ENCODE results near the gene BCAS3. TPM values are rescaled to one million over a fixed set of nuclear protein-coding genes. Genes with fewer than 3 reads are reported as not detected.

BCAS3 gene
- total RNA-seq, 2 donors from 2014 or later, result 44.1 to 71.5 TPM

DNA sequence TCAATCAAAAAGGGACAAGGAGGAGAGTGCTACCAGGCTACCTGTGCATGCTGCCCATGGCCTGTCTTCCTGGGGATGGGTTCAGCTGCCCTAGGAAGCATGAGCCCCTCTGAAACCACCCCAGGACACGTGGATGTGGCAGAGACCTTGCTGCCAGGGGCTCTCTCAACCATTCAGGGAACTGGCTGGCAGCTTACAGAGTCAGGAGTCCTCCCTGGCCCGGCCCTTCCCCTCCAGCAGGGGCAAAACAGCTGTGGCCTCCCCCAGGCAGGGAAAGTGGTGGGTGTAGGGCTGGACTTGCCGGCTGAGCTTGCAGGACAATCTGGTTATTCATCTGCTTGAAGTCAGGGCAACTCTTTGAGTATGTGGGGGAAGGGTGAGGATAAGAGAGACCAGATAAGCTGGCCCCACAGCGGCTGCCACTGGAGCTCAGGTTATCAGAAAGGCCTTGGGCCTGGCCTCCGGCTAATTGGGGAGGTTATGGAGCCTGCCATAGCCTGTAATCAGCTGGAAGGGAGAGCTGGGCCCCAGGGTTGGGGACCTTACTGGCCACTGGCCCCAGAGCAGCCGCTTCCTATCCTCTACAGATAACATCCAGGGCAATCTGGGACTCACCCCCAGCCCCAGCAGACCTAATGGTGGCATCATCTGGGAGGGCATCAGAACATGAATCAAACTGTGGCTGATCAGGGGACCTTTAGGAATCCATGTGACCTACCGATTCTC, 716.4 kb downstream of the BCAS3 start:
- H3K4me3 ChIP-seq, result no peak overlapping the region
- H3K36me3 ChIP-seq (replicated peaks in 1 of 2; ENCODE audit: insufficient read depth in 1 of 2, low read depth in 2 of 2), result no peaks in the 10 kb centered on the region
- DNase-seq, result no peak
- peaks cover 0 to 29% of the 10 kb centered on the region in 2 donors for H3K27me3 ChIP-seq
- H3K9me3 ChIP-seq, result no peaks in the 10 kb centered on the region
- no peak for ATAC-seq
- no peak overlapping the region for H3K27ac ChIP-seq
- 64 to 89% methylated on average over 4 to 7 of the region's 7 CpGs for WGBS, 2 donors
- peaks cover 37% of the 10 kb centered on the region for H3K4me1 ChIP-seq
- TF ChIP-seq POLR2A (IDR thresholded peaks at IDR 0.05), result no peak
- TF ChIP-seq, protein P1, sequence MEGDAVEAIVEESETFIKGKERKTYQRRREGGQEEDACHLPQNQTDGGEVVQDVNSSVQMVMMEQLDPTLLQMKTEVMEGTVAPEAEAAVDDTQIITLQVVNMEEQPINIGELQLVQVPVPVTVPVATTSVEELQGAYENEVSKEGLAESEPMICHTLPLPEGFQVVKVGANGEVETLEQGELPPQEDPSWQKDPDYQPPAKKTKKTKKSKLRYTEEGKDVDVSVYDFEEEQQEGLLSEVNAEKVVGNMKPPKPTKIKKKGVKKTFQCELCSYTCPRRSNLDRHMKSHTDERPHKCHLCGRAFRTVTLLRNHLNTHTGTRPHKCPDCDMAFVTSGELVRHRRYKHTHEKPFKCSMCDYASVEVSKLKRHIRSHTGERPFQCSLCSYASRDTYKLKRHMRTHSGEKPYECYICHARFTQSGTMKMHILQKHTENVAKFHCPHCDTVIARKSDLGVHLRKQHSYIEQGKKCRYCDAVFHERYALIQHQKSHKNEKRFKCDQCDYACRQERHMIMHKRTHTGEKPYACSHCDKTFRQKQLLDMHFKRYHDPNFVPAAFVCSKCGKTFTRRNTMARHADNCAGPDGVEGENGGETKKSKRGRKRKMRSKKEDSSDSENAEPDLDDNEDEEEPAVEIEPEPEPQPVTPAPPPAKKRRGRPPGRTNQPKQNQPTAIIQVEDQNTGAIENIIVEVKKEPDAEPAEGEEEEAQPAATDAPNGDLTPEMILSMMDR (IDR thresholded peaks at IDR 0.05), result no peak
- intact Hi-C loops (cut with DNase I), result loop anchor here (10.0 kb wide), 1 partner anchor 669 kb away; no protein-coding TSS in a partner anchor

DNA sequence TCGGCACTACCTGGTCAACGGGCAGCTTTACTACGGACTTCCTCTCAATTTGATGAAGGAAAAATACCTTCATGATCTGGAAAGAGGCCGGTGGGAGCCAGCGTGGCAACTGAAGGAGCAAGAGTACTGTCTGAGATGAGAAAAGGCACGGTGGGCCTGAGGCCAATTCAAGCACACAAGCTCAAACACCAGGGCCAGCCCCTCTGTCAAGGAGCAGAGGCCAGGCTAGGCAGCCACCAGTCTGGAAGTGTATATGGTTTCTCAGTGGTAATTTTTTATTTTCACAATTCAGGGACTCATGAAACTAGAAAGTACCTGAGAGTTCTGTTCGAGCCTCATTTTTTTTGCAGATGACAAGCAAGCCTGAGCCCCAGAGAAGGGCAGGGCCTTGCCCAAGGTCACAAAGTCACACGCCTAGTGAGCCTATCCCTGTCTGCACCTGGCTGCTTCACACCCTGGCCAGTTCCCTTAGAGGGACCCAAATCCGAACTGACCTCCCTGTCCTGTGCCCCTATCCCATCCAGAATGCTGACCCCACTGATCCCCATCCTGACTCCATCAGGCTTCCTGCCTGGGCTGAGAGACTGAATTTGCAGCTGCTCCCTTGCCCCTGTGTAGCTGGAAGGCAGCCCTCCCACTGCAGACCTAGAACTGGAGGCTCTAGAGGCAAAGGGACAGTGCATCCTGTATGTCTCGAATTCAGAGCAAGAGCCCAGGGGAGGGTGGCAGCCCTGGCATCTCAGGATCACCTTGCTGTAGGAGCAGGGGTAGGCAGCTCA, 717.2 kb downstream of the BCAS3 start:
- no peaks in the 10 kb centered on the region for H3K9me3 ChIP-seq
- H3K4me3 ChIP-seq, result no peak overlapping the region
- WGBS, 2 donors, result 76 to 78% methylated on average over 10 of the region's 10 CpGs
- H3K27me3 ChIP-seq, result peaks cover 0 to 36% of the 10 kb centered on the region in 2 donors
- no peak overlapping the region for H3K27ac ChIP-seq
- peaks cover 40% of the 10 kb centered on the region for H3K4me1 ChIP-seq
- ATAC-seq (no peak), DNase-seq (no peak)
- H3K36me3 ChIP-seq (replicated peaks in 1 of 2; ENCODE audit: insufficient read depth in 1 of 2, low read depth in 2 of 2), result no peaks in the 10 kb centered on the region
- intact Hi-C loops (cut with DNase I), result loop anchor here (10.0 kb wide), 1 partner anchor 670 kb away; no protein-coding TSS in a partner anchor
- TF ChIP-seq, protein P1 (IDR thresholded peaks at IDR 0.05), result no peak
- no peak for TF ChIP-seq POLR2A (IDR thresholded peaks at IDR 0.05)

DNA sequence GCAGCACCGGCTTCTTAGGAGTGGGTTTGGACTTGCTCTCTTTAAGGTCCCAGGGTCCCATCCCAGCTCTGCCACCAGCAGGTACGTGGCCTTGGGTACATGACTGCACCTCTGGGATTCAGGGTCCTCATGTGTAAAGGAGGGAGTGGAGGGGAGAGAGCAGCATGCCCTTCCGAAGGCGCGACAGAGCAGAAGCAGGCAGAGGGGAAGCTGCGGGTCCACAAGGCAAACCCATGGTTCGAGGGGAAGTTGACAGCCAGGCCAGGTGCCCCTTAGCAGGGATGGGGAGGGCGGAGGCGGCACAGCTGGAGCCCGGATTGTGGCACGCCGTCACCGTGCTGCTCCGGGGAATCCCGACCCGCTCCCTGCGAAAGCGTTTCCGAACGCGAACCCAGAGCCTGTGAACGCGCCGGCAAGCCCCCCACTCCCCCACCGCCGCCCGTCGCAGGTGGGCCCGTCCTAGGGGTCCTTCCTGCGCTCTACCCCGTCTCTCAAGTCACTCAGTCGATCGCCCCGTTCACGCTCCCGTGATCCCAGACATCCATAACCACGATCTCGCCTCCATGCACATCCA, 717.8 kb downstream of the BCAS3 start:
- H3K4me3 ChIP-seq, result no peak overlapping the region
- no peak for DNase-seq
- no peaks in the 10 kb centered on the region for H3K36me3 ChIP-seq (replicated peaks in 1 of 2; ENCODE audit: insufficient read depth in 1 of 2, low read depth in 2 of 2)
- H3K9me3 ChIP-seq, result no peaks in the 10 kb centered on the region
- peaks cover 40% of the 10 kb centered on the region for H3K4me1 ChIP-seq
- peaks cover 0 to 36% of the 10 kb centered on the region in 2 donors for H3K27me3 ChIP-seq
- no peak for TF ChIP-seq POLR2A (IDR thresholded peaks at IDR 0.05)
- TF ChIP-seq, protein P1 (IDR thresholded peaks at IDR 0.05), result no peak
- no peak overlapping the region for H3K27ac ChIP-seq
- intact Hi-C loops (cut with DNase I), result loop anchor here (10.0 kb wide), 1 partner anchor 671 kb away; no protein-coding TSS in a partner anchor
- WGBS, 2 donors, result 31 to 50% methylated on average over 17 to 35 of the region's 38 CpGs
- ATAC-seq, result no peak

DNA sequence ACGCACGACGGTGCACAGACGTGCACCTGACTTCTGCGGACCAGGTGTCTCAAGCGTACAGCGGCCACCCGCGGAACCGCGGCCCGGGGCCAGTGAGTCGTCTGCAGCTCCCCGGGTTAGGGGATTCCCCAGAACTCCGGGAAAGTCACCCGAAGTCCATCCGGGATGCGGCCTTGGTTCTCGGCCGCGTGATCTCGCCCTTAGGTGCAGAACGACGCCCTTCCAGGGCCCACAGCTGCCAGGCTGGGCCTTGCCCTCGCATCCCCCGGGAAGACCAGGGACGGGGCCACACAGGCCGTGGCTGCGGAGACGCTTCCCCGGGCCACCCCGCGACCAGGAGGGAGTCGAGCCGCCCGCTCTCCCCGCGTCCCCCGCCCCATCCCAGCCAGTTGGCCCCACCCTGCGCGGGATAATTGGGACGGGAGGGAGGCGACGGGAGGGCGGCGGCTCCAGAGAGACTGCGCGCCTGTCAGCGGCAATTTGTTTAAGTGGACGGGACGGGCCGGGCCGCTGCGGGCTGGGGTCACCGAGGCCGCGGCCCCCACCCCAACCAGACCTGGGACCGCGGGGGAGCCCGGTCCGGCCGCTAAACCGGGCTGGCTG, 718.4 kb downstream of the BCAS3 start:
- no peak for ATAC-seq
- H3K27ac ChIP-seq, result peak overlapping the region in 1 of 4 donors; percentile 55
- no peak for DNase-seq
- intact Hi-C loops (cut with DNase I), result loop anchor here (10.0 kb wide), 1 partner anchor 671 kb away; no protein-coding TSS in a partner anchor
- peaks cover 45% of the 10 kb centered on the region for H3K4me1 ChIP-seq
- TF ChIP-seq, protein P1 (IDR thresholded peaks at IDR 0.05), result no peak
- TF ChIP-seq POLR2A (IDR thresholded peaks at IDR 0.05), result no peak
- peaks cover 0 to 41% of the 10 kb centered on the region in 2 donors for H3K27me3 ChIP-seq
- 8 to 50% methylated on average over 8 to 53 of the region's 63 CpGs for WGBS, 2 donors
- no peaks in the 10 kb centered on the region for H3K36me3 ChIP-seq (replicated peaks in 1 of 2; ENCODE audit: insufficient read depth in 1 of 2, low read depth in 2 of 2)
- no peak overlapping the region for H3K4me3 ChIP-seq
- H3K9me3 ChIP-seq, result no peaks in the 10 kb centered on the region

Measured in body of pancreas (tissue), 4 donors.